HEK293 (cell line): Measurements from ENCODE around the gene BCAR1.
A peak's percentile ranks its signal among the peaks of the same experiment; 100 is the strongest.

Experiments used
- CTCF ChIA-PET: fragments of 350-600 bp; formaldehyde crosslinking; extraction: SDS; loops from one replicate; lab custom pipeline; 2021; ENCODE audit warnings: antibody characterized with exemption; lab: Yijun Ruan, JAX
- POLR2A ChIA-PET: fragments of 300-600 bp; formaldehyde crosslinking; extraction: SDS; loops from one replicate; lab custom pipeline; 2020; ENCODE audit warnings: antibody characterized with exemption, inconsistent platforms; lab: Yijun Ruan, JAX
- H3K27ac ChIP-seq: fragments of 200-500 bp; sonication (Bioruptor generic); 2 replicates; pipeline ENCODE4 v1.5.1; 2014; ENCODE audit warnings: low read depth, low read length, control low read depth, inconsistent platforms; ENCODE audit errors: extremely low read depth
- H3K36me3 ChIP-seq, 2 experiments: fragments of 200-500 bp in 1 of 2; sonication (Bioruptor generic) in 1 of 2; 1 replicate in 1 of 2; 2 replicates in 1 of 2; pipeline ENCODE4 v1.5.1; 2014 to 2017; ENCODE audit warnings: inconsistent platforms in 2 of 2, low read length in 2 of 2; ENCODE audit not compliant: control insufficient read depth in 2 of 2, insufficient read depth in 1 of 2
- H3K4me1 ChIP-seq: fragments of 200-500 bp; sonication (Bioruptor generic); 2 replicates; pipeline ENCODE4 v1.5.1; 2014; ENCODE audit warnings: mild to moderate bottlenecking, low read length, inconsistent platforms; ENCODE audit not compliant: control insufficient read depth, insufficient read depth
- H3K4me3 ChIP-seq: 2 replicates; pipeline ENCODE4 v1.5.1; 2011; ENCODE audit warnings: low read depth, mild to moderate bottlenecking, control low read depth, low read length, moderate library complexity
- H3K9me3 ChIP-seq: fragments of 200-500 bp; sonication (Bioruptor generic); 2 replicates; pipeline ENCODE4 v1.5.1; 2014; ENCODE audit warnings: low read depth, low read length, inconsistent platforms; ENCODE audit not compliant: control insufficient read depth, insufficient read depth
- PATZ1 ChIP-seq: fragments of 450-650 bp; formaldehyde crosslinking; IDR thresholded peaks from 2 replicates; pipeline ENCODE4 v1.5.1; 2016; ENCODE audit warnings: missing biosample characterization, missing genetic modification characterization
- SP2 ChIP-seq: fragments of 450-650 bp; formaldehyde crosslinking; IDR thresholded peaks from 2 replicates; pipeline ENCODE4 v1.5.1; 2016; ENCODE audit warnings: missing biosample characterization, missing genetic modification characterization
- SP3 ChIP-seq: fragments of 450-650 bp; formaldehyde crosslinking; IDR thresholded peaks from 2 replicates; pipeline ENCODE4 v1.5.1; 2016; ENCODE audit warnings: missing biosample characterization, missing genetic modification characterization
- YY2 ChIP-seq: fragments of 450-650 bp; formaldehyde crosslinking; IDR thresholded peaks from 2 replicates; pipeline ENCODE4 v1.5.1; 2016; ENCODE audit warnings: missing biosample characterization, missing genetic modification characterization
- ZBTB11 ChIP-seq: fragments of 450-650 bp; formaldehyde crosslinking; conservative IDR thresholded peaks from 2 replicates; pipeline ENCODE4 v1.5.1; 2016; ENCODE audit warnings: low read depth, missing biosample characterization, missing genetic modification characterization
- ZBTB17 ChIP-seq: fragments of 450-650 bp; formaldehyde crosslinking; IDR thresholded peaks from 2 replicates; pipeline ENCODE4 v1.5.1; 2016; ENCODE audit warnings: missing biosample characterization, missing genetic modification characterization
- ZBTB20 ChIP-seq: fragments of 450-650 bp; formaldehyde crosslinking; IDR thresholded peaks from 2 replicates; pipeline ENCODE4 v1.5.1; 2016; ENCODE audit warnings: missing biosample characterization, missing genetic modification characterization
- ZBTB21 ChIP-seq: fragments of 450-650 bp; formaldehyde crosslinking; IDR thresholded peaks from 2 replicates; pipeline ENCODE4 v1.5.1; 2017; ENCODE audit warnings: missing biosample characterization, missing genetic modification characterization
- ZFP69B ChIP-seq: fragments of 450-650 bp; formaldehyde crosslinking; IDR thresholded peaks from 2 replicates; pipeline ENCODE4 v1.5.1; 2016; ENCODE audit warnings: missing biosample characterization, missing genetic modification characterization
- ZIC2 ChIP-seq: fragments of 450-650 bp; formaldehyde crosslinking; IDR thresholded peaks from 2 replicates; pipeline ENCODE4 v1.5.1; 2016; ENCODE audit warnings: missing biosample characterization, missing genetic modification characterization
- ZNF121 ChIP-seq: fragments of 450-650 bp; formaldehyde crosslinking; IDR thresholded peaks from 2 replicates; pipeline ENCODE4 v1.5.1; 2016; ENCODE audit warnings: missing biosample characterization, missing genetic modification characterization
- ZNF174 ChIP-seq: fragments of 450-650 bp; formaldehyde crosslinking; IDR thresholded peaks from 2 replicates; pipeline ENCODE4 v1.5.0; 2017; ENCODE audit warnings: missing biosample characterization, mild to moderate bottlenecking, missing genetic modification characterization
- ZNF18 ChIP-seq: fragments of 450-650 bp; formaldehyde crosslinking; IDR thresholded peaks from 2 replicates; pipeline ENCODE4 v1.5.1; 2016; ENCODE audit warnings: missing biosample characterization, missing genetic modification characterization
- ZNF214 ChIP-seq: fragments of 450-650 bp; formaldehyde crosslinking; IDR thresholded peaks from 2 replicates; pipeline ENCODE4 v1.5.1; 2017; ENCODE audit warnings: missing biosample characterization, mild to moderate bottlenecking, missing genetic modification characterization, borderline replicate concordance
- ZNF24 ChIP-seq: fragments of 450-650 bp; formaldehyde crosslinking; IDR thresholded peaks from 2 replicates; pipeline ENCODE4 v1.5.1; 2016; ENCODE audit warnings: missing biosample characterization, missing genetic modification characterization
- ZNF248 ChIP-seq: fragments of 450-650 bp; formaldehyde crosslinking; IDR thresholded peaks from 2 replicates; pipeline ENCODE4 v1.5.1; 2017; ENCODE audit warnings: missing biosample characterization, missing genetic modification characterization
- ZNF292 ChIP-seq: fragments of 450-650 bp; formaldehyde crosslinking; IDR thresholded peaks from 2 replicates; pipeline ENCODE4 v1.5.1; 2016; ENCODE audit warnings: low read depth, missing biosample characterization, missing genetic modification characterization, borderline replicate concordance
- ZNF341 ChIP-seq: fragments of 450-650 bp; formaldehyde crosslinking; IDR thresholded peaks from 2 replicates; pipeline ENCODE4; 2016; ENCODE audit warnings: low read depth, missing biosample characterization, missing genetic modification characterization
- ZNF404 ChIP-seq: fragments of 450-650 bp; formaldehyde crosslinking; IDR thresholded peaks from 2 replicates; pipeline ENCODE4 v1.5.1; 2017; ENCODE audit warnings: missing biosample characterization, missing genetic modification characterization
- ZNF416 ChIP-seq: fragments of 450-650 bp; formaldehyde crosslinking; IDR thresholded peaks from 2 replicates; pipeline ENCODE4 v1.5.1; 2016; ENCODE audit warnings: missing biosample characterization, missing genetic modification characterization
- ZNF473 ChIP-seq: fragments of 450-650 bp; formaldehyde crosslinking; IDR thresholded peaks from 2 replicates; pipeline ENCODE4 v1.5.1; 2017; ENCODE audit warnings: missing biosample characterization, missing genetic modification characterization
- ZNF600 ChIP-seq: fragments of 450-650 bp; formaldehyde crosslinking; IDR thresholded peaks from 2 replicates; pipeline ENCODE4 v1.5.1; 2016; ENCODE audit warnings: missing biosample characterization, missing genetic modification characterization
- ZNF621 ChIP-seq: fragments of 450-650 bp; formaldehyde crosslinking; IDR thresholded peaks from 2 replicates; pipeline ENCODE4 v1.5.1; 2017; ENCODE audit warnings: missing biosample characterization, missing genetic modification characterization
- ZNF664 ChIP-seq: fragments of 450-650 bp; formaldehyde crosslinking; IDR thresholded peaks from 2 replicates; pipeline ENCODE4 v1.5.1; 2016; ENCODE audit warnings: missing biosample characterization, missing genetic modification characterization
- ZNF785 ChIP-seq: fragments of 450-650 bp; formaldehyde crosslinking; IDR thresholded peaks from 2 replicates; pipeline ENCODE4 v1.5.1; 2016; ENCODE audit warnings: missing biosample characterization, missing genetic modification characterization
- ZSCAN23 ChIP-seq: fragments of 450-650 bp; formaldehyde crosslinking; IDR thresholded peaks from 2 replicates; pipeline ENCODE4 v1.5.1; 2016; ENCODE audit warnings: missing biosample characterization, missing genetic modification characterization

The BCAR1 gene

GRCh38 chr16:75252946-75253911 lies 1.8 kb upstream of the BCAR1 start:
- H3K9me3 ChIP-seq = no peaks in the 10 kb centered on the region
- H3K27ac ChIP-seq = no peak overlapping the region
- TF ChIP-seq ZIC2 (tag by site-specific recombination) (peak; percentile 46; the same call in 1 of the 2 replicates), ZFP69B (tag by site-specific recombination) (no peak)
- no peak overlapping the region for H3K4me3 ChIP-seq
- CTCF ChIA-PET = interaction anchor here (0.8 kb wide), 1 partner anchor 20 kb away, joined by 3 read pairs; no protein-coding TSS in a partner anchor
- POLR2A ChIA-PET = interaction anchor here (1.5 kb wide), 1 partner anchor 8 kb away, joined by 9 read pairs; no protein-coding TSS in a partner anchor
- H3K36me3 ChIP-seq = peaks cover 0 to 5% of the 10 kb centered on the region in 2 experiments; a peak in 1 of 3 replicates
- peaks cover 10% of the 10 kb centered on the region for H3K4me1 ChIP-seq

- ChIA-PET POLR2A (interaction anchor here (0.7 kb wide), 1 partner anchor 267 kb away, joined by 3 read pairs; the partner anchor contains the start of gene WDR59), CTCF (no interaction called here)
- no peaks in the 10 kb centered on the region for H3K9me3 ChIP-seq
- peaks cover 10% of the 10 kb centered on the region for H3K4me1 ChIP-seq
- peak overlapping the region; percentile 45 for H3K27ac ChIP-seq
- no peak overlapping the region for H3K4me3 ChIP-seq
- H3K36me3 ChIP-seq = peaks cover 0 to 6% of the 10 kb centered on the region in 2 experiments; a peak in 1 of 3 replicates
- TF ChIP-seq SP3 (tag by site-specific recombination) (peak; percentile 14; the same call in 1 of the 2 replicates), ZNF121 (tag by site-specific recombination) (no peak), ZBTB11 (tag by site-specific recombination) (no peak), ZSCAN23 (tag by site-specific recombination) (no peak), ZNF292 (tag by site-specific recombination) (no peak), ZNF785 (tag by site-specific recombination) (no peak), ZNF404 (tag by site-specific recombination) (no peak), ZNF621 (tag by site-specific recombination) (no peak), ZNF248 (no peak), SP2 (tag by site-specific recombination) (no peak; the same call in 1 of the 2 replicates), ZNF214 (no peak), ZBTB17 (tag by site-specific recombination) (0 out of 2 replicates have a peak, but pooled peaks have one; percentile 24), PATZ1 (peak; percentile 41; the same call in 1 of the 2 replicates), ZNF174 (tag by site-specific recombination) (no peak), ZBTB20 (no peak), ZNF416 (tag by site-specific recombination) (no peak), YY2 (tag by site-specific recombination) (no peak), ZNF600 (0 out of 2 replicates have a peak, but pooled peaks have one; percentile 31), ZBTB21 (no peak), ZNF18 (tag by site-specific recombination) (no peak), ZNF341 (no peak), ZNF24 (tag by site-specific recombination) (no peak), ZNF473 (tag by site-specific recombination) (no peak), ZNF664 (tag by site-specific recombination) (no peak)
Measured at GRCh38 chr16:75252049-75252864, 833 bp upstream of the BCAR1 start.
